ENCODE results near the gene PIM3. TPM values are rescaled to one million over a fixed set of nuclear protein-coding genes. Genes with fewer than 3 reads are reported as not detected.

PIM3 gene
- total RNA-seq = 25.3 and 29.0 TPM in 2 replicates

GRCh38 chr22:49960159-49961004 is at the start of gene PIM3:
PIM3 (plus strand) TSS chr22:49960772; CDS start chr22:49960948, 176 bp downstream.

GRCh38 chr22:49917974-49918910 is 42.3 kb upstream of the PIM3 start, which contains the start of the genes ALG12 and CRELD2:
ALG12 (minus strand) TSS chr22:49918438; CDS start chr22:49913765, 4,673 bp downstream.
CRELD2 (plus strand) TSS chr22:49918634; CDS start chr22:49918770, 136 bp downstream.

DNA sequence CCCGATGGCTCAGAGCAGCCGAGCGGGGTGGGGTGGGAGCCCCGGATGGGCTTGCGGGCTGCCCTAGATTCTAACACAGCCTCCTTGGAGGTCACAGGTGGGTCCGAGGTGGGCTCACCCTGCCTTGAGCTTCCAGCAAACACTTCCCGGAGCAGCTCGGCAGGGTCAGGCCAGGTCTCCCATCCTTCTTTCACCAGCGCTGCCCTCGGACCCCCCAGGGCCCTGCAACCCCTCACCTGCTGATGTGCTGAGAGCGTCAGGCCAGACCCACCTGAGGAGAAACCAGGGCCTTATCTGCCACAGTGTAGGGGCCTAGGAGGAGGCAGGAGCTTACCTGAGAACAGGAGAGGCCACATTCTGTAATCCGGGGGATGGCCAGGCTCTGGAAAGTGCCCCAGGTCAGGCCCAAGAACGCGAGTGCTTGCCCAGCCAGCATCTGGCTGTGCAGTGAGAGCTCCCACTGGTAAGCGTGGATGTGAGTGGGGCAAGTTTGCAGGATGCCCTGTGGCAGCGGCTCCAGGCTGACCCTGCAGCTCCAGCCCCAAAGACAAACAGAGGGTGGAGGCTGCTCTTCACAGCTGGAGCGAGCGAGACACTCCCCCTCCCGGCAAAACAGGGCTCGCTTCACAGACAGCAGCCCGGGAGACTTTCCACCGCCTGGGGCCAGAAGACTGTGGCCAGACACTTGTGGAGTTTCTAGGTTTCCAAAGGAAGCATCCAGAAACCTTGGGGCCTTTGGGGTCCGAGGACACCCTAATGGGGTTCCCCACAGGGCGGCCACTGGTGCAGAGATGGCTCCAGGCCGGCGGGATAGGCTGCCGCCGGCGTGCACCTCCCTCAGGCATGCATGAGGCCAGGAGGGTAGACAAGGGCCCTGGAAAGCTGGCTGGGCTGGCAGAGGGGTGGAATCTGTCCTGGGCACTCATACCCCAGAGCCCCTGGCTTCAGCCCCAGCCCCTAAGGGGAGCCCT is 51.9 kb downstream of the PIM3 start, which contains the start of gene IL17REL:
Gene IL17REL (minus strand): TSS at position 555 of the 971 bp plus-strand sequence. CDS start 119 bp downstream, at position 436.

Other genes starting within 250 kb of the PIM3 start
- 20.3 and 25.9 TPM in 2 replicates for gene BRD1, start 132.9 kb upstream of the PIM3 start, total RNA-seq
- 5.6 and 12.1 TPM in 2 replicates for gene ZBED4, start 106.9 kb upstream of the PIM3 start, total RNA-seq
- 17.4 and 21.4 TPM in 2 replicates for gene ALG12, start 42.3 kb upstream of the PIM3 start, total RNA-seq
- gene CRELD2, start 42.1 kb upstream of the PIM3 start, total RNA-seq = 96.1 and 128 TPM in 2 replicates
- gene IL17REL, start 52.0 kb downstream of the PIM3 start, total RNA-seq = not detected in 2 replicates
- not detected in 2 replicates for gene TTLL8, start 97.5 kb downstream of the PIM3 start, total RNA-seq
- 0.38 and 2.8 TPM in 2 replicates for gene MLC1, start 124.7 kb downstream of the PIM3 start, total RNA-seq
- 1.5 and 5.1 TPM in 2 replicates for gene MOV10L1, start 129.2 kb downstream of the PIM3 start, total RNA-seq
- 0.19 and 0.56 TPM in 2 replicates for gene PANX2, start 210.0 kb downstream of the PIM3 start, total RNA-seq
- 12.7 and 27.2 TPM in 2 replicates for gene TRABD, start 225.1 kb downstream of the PIM3 start, total RNA-seq
- 15.8 and 20.9 TPM in 2 replicates for gene SELENOO, start 240.2 kb downstream of the PIM3 start, total RNA-seq